Panc1 (cell line): ENCODE measurements around the gene KLF15.

Experiments used
- CTCF ChIP-seq: fragments of 450-650 bp; IDR thresholded peaks from 2 replicates; pipeline ENCODE4 v1.5.1; 2017; ENCODE audit warnings: mild to moderate bottlenecking
- POLR2AphosphoS5 ChIP-seq: IDR thresholded peaks from 2 replicates; pipeline ENCODE4 v1.6.1; 2012; ENCODE audit warnings: mild to moderate bottlenecking, low read depth, low read length, moderate library complexity
- REST ChIP-seq, 2 experiments: IDR thresholded peaks; 2 replicates each; pipeline ENCODE4 v1.6.1; 2011 to 2012; ENCODE audit warnings: low read depth in 2 of 2, control low read depth in 1 of 2, low read length in 1 of 2, mild to moderate bottlenecking in 1 of 2, moderate library complexity in 1 of 2; ENCODE audit not compliant: insufficient read depth in 1 of 2
- SIN3A ChIP-seq: IDR thresholded peaks from 2 replicates; pipeline ENCODE4 v1.6.1; 2012; ENCODE audit warnings: low read depth, mild to moderate bottlenecking, low read length, moderate library complexity, borderline replicate concordance; ENCODE audit not compliant: insufficient read depth

GRCh38 chr3:126304704-126305103, 52.5 kb downstream of the KLF15 start:
- TF ChIP-seq CTCF (no peak), POLR2AphosphoS5 (no peak), REST (IDR thresholded peaks at IDR 0.05; ENCODE audit: insufficient read depth in 1 of 2, low read depth in 2 of 2, low read length in 1 of 2) (no peak), SIN3A (no peak)
